Renal pelvis (tissue), 12 donors: Measurements from ENCODE around the gene NMB. TPM values are rescaled to one million over a fixed set of nuclear protein-coding genes. Genes with fewer than 3 reads are reported as not detected.
"Not testable (repeated sequence)": the region's sequence is repeated elsewhere in the genome, so short reads cannot be mapped to it uniquely, and the experiment has no call there.

Experiments used
- DNase-seq: peaks from one replicate; pipeline ENCODE4 v3.0.0-alpha.2; 2013
- long read RNA-seq, 16 experiments: transcript quantifications; one replicate each; lab custom pipeline, GENCODE V29; 2026
- polyA plus RNA-seq, 3 donors: library from polyadenylated mRNA; unstranded; fragments of 120-200 nt; gene quantifications; one replicate each; pipeline ENCODE4 v1.2.1, GENCODE V29; 2013; ENCODE audit not compliant: insufficient read length in 3 of 3

NMB gene, protein sequence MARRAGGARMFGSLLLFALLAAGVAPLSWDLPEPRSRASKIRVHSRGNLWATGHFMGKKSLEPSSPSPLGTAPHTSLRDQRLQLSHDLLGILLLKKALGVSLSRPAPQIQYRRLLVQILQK
- 1 to 10 TPM; 4.6 to 7.5 (median 7.1) TPM for polyA plus RNA-seq
- long read RNA-seq, donor 1, transcript NMB-201 (3 exons, 1,007 nt), result major isoform, 7 of 8 reads
- long read RNA-seq, donor 1, partial matches to known transcripts, result 0 of 8 reads
- long read RNA-seq, donor 1, other reads (novel, unspliced or antisense), result 0 of 8 reads
- long read RNA-seq, donor 2, transcript NMB-201 (3 exons, 1,007 nt), result major isoform, 8 of 10 reads
- long read RNA-seq, donor 2, partial matches to known transcripts, result 0 of 10 reads
- long read RNA-seq, donor 2, other reads (novel, unspliced or antisense), result 0 of 10 reads
- long read RNA-seq, donor 3, transcript NMB-201 (3 exons, 1,007 nt), result major isoform, 6 of 12 reads
- long read RNA-seq, donor 3, partial matches to known transcripts, result 5 of 12 reads
- long read RNA-seq, donor 3, other reads (novel, unspliced or antisense), result 0 of 12 reads
- long read RNA-seq, donor 4, transcript NMB-201 (3 exons, 1,007 nt), result major isoform, 7 of 8 reads
- long read RNA-seq, donor 4, partial matches to known transcripts, result 0 of 8 reads
- long read RNA-seq, donor 4, other reads (novel, unspliced or antisense), result 0 of 8 reads
- long read RNA-seq, donor 5, partial matches to known transcripts, result 0 of 4 reads
- long read RNA-seq, donor 5, other reads (novel, unspliced or antisense), result 0 of 4 reads
- long read RNA-seq, donor 6, partial matches to known transcripts, result 0 of 3 reads
- long read RNA-seq, donor 6, other reads (novel, unspliced or antisense), result 0 of 3 reads
- long read RNA-seq, donor 7, transcript NMB-201 (3 exons, 1,007 nt), result major isoform, 6 of 16 reads
- long read RNA-seq, donor 7, partial matches to known transcripts, result 8 of 16 reads
- long read RNA-seq, donor 7, other reads (novel, unspliced or antisense), result 0 of 16 reads
- long read RNA-seq, donor 8, partial matches to known transcripts, result 0 of 1 reads
- long read RNA-seq, donor 8, other reads (novel, unspliced or antisense), result 0 of 1 reads
- long read RNA-seq, donor 9, transcript NMB-201 (3 exons, 1,007 nt), result major isoform, 9 of 13 reads
- long read RNA-seq, donor 9, partial matches to known transcripts, result 0 of 13 reads
- long read RNA-seq, donor 9, other reads (novel, unspliced or antisense), result 0 of 13 reads
- long read RNA-seq, donor 10, partial matches to known transcripts, result 0 of 6 reads
- long read RNA-seq, donor 10, other reads (novel, unspliced or antisense), result 0 of 6 reads
- long read RNA-seq, donor 11, partial matches to known transcripts, result 0 of 4 reads
- long read RNA-seq, donor 11, other reads (novel, unspliced or antisense), result 0 of 4 reads
- long read RNA-seq, donor 12, partial matches to known transcripts, result 0 of 5 reads
- long read RNA-seq, donor 12, other reads (novel, unspliced or antisense), result 0 of 5 reads
- long read RNA-seq, donor 13, transcript NMB-201 (3 exons, 1,007 nt), result major isoform, 5 of 6 reads
- long read RNA-seq, donor 13, partial matches to known transcripts, result 0 of 6 reads
- long read RNA-seq, donor 13, other reads (novel, unspliced or antisense), result 0 of 6 reads
- long read RNA-seq, donor 14, result 0 reads
- long read RNA-seq, donor 15, result 0 reads
- long read RNA-seq, donor 16, transcript NMB-201 (3 exons, 1,007 nt), result major isoform, 6 of 8 reads
- long read RNA-seq, donor 16, partial matches to known transcripts, result 0 of 8 reads
- long read RNA-seq, donor 16, other reads (novel, unspliced or antisense), result 0 of 8 reads

DNA sequence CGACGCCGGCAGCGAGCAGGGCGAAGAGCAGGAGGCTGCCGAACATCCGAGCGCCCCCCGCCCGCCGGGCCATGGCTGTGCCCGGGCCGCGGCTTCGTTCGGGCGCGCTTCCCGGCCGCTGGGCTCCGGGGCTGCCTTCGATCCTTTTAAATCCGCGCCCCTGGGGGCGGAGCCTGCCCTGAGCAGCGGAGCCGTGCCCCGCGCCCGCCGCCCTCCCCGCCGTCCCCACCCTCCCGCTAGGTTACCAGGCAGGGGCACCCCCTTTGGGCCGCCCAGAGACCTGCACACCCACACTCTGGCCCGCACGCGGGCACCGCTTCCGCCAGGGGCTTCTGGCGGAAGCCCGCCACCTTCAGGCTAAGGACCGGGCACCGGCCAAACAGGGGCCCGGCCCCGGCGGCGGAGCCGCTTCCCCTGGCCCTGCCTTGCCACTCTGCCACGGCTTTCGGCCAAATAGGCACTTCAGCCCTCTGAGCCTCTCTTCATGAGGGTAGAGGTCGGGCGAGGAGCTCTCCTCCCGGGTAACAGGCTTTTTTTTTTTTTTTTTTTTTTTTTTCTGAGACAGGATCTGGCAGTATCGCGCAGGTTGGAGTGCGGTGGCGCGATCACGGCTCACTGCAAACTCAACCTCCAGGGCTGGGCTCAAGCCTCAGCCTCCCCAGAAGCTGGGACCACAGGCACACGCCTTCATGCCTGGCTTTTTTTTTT lies at the start of gene NMB:
NMB (minus strand) TSS at position 120 of the 708 bp plus-strand sequence; CDS start at position 73, 47 bp downstream.
- peak; percentile 74 for DNase-seq

DNA sequence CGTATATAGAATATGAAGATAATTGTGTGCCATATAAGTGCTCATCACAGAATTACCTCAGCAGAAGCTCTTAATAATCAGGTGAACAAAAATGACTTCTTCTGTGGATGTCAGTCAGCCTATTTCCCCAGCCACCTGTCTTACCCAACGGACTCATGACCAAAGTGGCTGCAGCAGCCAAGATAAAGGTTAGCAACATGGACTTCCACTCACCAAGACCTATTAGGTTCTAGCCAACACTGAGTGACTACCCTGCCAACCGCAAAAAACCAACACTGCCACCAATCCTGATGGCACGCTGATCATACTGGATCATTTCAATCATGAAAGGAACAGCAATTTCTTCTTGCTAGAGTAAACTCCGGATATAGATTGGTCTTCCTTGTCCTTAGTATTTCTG lies 45.8 kb upstream of the NMB start:
- DNase-seq, result no peak

DNA sequence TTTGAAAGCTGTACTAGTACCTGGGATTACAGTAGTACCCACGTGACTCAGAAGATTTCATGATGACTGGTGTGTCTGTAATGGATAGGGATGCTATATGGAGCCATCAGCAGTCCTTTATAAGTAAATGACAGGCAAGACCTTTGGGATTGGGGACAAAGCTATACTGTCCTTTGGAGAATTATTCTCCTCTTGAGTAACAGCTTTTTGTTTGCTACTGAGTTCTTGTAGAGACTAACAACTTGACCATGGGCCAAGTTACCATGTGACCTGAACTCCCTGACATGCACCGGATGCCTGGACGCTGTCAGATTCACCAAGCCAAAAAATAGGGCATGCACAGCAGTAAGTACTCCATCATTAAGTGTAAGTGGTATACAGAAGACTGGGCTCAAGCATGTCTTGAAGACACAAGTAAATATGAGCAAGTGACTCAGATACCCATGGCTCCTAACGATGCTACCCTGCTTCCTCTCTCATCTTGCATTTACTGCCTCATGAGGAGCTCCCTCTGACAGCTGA lies 45.0 kb upstream of the NMB start:
- DNase-seq, result peak; percentile 46

DNA sequence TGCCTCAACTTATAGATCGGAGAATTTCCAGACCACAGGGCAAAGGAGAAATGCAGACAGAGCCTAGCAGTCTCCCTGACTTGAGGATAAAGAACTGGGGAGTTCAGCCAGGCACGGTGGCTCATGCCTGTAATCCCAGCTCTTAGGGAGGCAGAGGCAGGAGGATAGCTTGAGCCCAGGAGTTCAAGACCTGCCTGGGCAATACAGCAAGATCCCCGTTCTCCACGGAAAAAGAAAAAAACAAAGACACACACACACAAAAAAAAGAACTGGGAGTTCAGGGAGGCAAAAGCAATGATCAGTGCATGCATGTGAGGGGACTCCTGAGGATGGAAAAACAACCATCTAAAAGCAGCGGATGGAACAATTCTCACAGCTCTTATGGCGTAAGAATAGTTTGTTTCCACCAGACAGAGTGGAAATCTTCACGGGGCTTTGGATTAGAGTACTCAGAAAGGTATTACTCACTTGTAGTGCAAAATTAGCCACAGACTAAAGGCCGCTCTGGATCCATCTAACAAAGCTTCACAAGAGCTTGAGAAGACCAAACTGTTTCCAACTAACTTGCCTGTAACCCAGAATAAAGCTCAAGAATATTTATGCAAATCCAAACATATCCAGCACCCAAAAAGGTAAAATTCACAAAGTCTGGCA lies 41.7 kb upstream of the NMB start:
- no peak for DNase-seq

DNA sequence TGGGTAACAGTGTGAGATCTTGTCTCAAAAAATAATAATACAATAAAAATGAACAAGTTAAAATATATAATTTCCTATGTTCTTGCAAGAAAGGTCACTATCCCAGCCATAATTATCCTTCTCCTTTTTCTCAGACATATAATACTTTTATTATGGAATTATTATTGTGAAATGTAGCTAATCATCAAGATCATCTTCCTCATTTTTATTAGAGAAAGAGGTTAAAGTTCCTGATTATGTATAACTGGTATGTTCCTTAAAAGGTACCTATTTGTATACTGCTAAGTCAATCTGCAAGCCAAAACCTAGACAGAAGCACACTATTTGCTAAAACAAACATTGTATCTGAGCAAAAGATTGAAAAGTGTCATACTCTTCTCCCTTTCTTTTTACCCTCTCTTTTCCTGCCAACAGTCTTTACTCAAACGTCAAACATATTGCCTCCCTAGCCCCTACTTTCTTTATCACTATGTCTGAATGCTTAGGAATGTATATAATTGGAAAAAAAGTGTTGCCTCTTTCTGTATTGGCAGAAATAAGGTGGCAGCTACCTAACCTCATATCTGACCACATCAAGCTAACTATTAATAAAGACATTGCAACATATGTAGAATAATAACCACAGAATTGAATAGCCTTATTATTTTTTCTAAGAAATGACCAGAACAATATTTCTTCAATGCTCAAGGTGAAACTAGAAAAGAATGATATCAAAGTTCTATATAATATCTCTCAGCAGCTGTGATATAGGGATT lies 39.4 kb upstream of the NMB start:
- no peak for DNase-seq

DNA sequence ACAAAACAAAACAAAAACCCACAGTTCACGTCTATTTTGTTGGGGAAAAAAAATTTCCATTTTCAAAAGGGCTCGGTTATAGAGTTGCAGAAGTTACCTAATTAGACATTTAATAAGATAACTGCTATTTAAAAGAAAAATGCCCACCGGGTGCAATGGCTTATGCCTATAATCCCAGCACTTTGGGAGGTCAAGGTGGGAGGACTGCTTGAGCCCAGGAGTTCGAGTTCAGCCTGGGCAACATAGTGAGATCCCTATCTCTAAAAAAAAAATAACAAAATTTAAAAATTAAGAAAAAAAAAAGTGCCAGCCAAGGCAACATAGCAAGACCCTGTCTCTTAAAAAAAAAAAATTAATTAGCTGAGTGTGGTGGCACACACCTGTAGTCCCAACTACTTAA lies 38.8 kb upstream of the NMB start:
- DNase-seq, result no peak

DNA sequence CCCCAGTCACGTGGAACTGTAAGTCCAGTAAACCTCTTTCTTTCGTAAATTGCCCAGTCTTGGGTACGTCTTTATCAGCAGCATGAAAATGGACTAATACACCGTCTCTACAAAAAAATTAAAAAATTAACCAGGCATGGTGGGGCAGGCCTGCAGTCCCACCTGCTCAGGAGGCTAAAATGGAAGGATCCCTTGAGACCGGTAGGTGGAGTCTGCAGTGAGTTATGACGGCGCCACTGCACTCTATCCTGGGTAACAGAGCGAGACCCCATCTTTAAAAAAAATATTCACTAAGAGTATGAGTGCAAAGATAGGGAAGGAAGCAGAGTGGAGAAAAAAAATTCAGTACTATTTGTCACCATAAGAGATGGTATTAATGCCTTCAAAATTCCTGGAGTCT lies 32.3 kb upstream of the NMB start:
- DNase-seq, result no peak

DNA sequence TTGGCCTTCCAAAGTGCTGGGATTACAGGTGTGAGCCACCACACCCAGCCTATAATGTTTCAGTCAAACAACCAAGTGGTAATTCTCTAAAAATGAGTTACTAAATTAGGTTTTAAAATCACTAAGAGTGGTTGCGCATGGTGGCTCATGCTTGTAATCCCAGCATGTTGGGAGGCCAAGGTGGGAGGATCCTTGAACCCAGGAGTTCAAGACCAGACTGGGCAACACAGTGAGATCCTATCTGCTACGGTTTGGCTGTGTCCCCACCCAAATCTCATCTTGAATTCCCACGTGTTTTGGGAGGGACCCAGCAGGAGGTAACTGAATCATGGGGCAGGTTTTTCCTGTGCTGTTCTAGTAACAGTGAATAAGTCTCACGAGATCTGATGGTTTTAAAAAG lies 31.9 kb upstream of the NMB start:
- DNase-seq, result no peak

DNA sequence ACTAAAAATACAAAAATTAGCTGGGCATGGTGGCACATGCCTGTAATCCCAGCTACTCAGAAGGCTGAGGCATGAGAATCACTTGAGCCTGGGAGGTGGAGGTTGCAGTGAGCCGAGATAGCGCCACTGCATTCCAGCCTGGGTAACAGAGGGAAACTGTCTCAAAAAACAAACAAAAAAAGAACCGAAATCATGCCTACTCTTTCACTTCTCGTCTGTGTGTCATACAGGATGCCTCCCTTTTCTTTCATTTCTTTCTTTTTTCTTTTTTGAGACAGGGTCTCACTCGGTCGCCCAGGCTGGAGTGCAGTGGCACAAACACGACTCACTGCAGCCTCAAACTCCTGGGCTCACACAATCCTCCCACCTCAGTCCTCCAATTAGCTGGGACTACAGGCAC lies 28.4 kb upstream of the NMB start:
- not testable (repeated sequence) for DNase-seq

DNA sequence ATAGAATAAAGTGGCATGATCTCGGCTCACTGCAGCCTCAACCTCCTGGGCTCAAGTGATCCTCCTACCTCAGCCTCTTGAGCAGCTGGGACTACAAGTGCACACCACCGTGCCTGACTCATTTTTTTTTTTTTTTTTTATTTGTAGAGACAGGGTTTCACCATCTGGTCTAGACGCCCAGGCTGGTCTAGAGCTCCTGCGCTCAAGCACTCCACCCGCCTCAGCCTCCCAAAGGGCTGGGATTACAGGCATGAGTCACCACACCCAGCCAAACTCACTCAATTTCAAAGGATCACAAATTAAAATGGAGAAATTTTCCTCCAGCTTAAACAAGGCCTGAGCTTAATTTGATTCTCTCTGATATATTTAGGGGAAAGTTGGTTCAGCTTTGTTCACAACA lies 27.3 kb upstream of the NMB start:
- no peak for DNase-seq

DNA sequence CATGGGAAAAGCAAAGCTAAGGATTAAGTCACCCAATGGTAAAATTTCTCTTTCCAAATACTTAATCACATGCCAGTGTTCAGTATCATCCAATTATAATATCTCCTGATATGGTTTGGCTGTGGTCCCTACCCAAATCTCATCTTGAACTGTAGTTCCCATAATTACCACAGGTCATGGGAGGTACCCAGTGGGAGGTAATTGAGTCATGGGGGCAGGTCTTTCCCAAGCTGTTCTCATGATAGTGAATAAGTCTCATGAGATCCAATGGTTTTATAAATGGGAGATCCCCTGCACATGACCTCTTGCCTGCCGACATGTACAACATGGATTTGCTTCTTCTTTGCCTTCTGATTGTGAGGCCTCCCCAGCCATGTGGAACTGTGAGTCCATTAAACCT lies 26.1 kb upstream of the NMB start:
- no peak for DNase-seq

DNA sequence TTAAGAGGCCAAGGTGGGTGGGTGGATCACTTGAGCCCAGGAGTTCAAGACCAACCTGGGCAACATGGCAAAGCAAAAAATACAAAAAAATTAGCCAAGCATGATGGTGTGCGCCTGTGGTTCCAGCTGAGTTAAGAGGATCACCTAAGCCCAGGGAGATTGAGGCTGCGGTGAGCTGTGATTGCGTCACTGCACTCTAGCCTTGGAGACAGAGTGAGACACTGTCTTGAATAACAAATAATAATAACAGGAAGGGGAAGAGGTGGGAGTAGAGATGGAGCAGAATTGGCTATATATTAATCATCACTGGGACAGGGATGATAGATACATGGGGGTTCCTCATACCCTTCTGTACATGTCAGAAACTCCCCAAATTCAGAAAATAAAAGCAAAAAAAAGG lies 23.8 kb upstream of the NMB start:
- DNase-seq, result no peak

DNA sequence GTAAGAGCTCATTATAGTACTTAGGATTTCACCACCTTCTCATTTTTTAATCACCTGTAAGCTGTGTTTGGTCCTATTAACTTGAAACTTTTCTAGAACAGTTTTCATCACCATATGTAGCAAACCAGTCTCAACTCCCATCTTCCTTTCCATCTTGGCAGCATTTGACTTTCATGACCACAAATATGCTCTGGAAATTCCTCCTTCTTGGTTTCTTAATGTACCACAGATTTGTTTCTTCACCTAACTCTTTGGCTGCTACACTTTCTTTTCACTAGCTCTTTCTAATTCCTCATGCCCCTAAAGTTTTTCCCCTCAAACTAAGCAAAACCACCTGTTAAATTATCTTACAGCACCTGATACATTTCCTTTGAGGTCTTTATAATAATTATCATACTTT lies 13.2 kb upstream of the NMB start:
- no peak for DNase-seq

DNA sequence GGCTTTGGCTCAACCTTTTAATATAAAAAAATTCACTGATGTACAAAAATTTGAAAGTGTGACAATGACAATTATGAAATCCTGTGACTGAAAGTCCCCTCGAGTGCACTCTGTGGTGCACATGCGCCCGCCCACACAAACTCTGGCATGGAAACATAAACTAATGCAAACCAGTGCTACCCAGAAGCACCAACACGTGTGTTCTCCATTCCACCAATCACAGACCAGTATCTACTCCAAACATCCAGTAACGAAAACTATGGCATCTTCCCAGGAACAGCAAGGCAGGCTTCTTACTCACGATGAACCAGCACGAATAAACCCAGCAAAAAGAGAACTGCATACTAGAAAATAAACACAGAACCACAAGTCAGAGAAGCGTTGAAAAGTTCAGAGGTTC lies 11.7 kb upstream of the NMB start:
- no peak for DNase-seq

DNA sequence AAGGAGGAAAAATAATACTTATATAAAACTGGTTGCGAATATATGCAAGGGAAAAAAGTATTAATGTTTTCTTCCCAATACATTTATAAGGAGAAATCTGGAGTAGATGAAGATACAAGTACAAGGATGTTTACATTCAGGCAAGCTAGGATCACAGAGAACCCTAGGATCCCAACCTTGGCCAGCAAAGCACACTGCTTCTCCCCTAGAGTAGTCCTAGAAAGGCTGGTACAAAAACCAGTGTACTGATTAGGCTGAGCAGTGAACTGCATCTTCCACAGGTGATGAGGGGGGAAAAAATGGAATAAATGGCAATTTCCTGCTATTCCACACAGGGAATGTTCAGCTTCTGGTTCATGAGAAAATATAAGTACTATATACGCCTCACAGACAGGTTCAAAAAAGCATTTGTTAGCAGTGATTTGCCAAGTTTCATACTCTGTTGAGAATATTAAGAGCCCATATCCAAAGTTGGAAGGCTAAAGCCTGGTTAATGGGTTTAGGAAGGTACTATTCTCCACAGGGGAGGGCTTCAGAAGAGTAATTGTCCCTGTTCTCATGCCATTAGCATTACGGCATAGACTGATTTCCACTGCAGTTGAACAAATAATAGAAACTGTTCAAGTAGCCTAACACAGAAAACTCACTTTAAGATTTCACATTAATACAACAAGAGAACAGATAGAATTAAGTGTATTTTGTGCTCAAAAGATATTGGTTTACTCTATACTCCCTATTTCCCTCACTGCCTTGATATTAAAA lies 10.4 kb upstream of the NMB start:
- DNase-seq, result no peak

DNA sequence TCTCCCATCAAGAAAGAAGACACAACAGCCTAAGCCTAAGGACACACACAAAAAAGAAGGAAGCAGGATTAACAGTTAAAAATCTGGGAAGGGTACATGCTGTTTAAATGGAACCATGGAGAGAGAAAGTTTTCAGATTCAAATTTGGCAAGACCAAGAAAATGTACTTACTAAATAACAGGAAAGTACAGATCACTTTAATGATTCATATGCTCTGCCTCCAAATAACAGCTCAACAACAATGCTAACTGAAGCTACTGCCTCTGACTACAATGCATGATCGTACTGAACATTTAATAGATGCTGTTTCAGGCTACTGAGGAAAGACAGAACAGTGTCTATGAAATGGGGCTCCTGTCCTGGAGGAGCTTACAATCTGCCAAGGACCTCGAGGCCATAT lies 8.4 kb upstream of the NMB start:
- DNase-seq, result no peak

DNA sequence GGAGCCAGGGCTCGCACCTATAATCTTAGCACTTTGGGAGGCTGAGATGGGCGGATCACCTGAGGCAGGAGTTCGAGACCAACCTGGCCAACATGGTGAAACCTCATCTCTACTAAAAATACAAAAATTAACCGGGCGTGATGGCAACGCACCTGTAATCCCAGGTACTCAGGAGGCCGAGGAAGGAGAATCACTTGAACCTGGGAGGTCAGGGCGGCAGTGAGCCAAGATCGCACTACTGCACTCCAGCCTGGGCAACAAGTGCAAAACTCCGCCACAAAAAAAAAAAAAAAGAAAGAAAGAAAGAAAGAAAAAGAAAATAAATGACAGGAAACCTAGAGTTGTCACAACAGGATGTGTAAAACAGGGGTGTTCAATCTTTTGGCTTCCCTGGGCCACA lies 3.0 kb upstream of the NMB start:
- DNase-seq, result no peak
